GM12878 (cell line): ENCODE data around the gene DCC.

Experiments
- BCLAF1 ChIP-seq: fragments of 450-650 bp; IDR thresholded peaks from 2 replicates; pipeline ENCODE4 v1.6.1; 2017; ENCODE audit warnings: antibody characterized with exemption, mild to moderate bottlenecking, moderate library complexity
- E2F4 ChIP-seq: IDR thresholded peaks from 2 replicates; pipeline ENCODE4 v1.6.1; 2012; ENCODE audit warnings: low read depth, low read length, improper control_type of control experiment
- SUPT20H ChIP-seq: IDR thresholded peaks from 2 replicates; pipeline ENCODE4 v1.6.1; 2011; ENCODE audit warnings: low read depth, mild to moderate bottlenecking, low read length, moderate library complexity, borderline replicate concordance; ENCODE audit not compliant: control insufficient read depth
- SUZ12 ChIP-seq: fragments of 200-600 bp; sonication (generic); IDR thresholded peaks from one replicate; pipeline ENCODE4 v1.6.1; 2018; ENCODE audit warnings: antibody characterized with exemption, mild to moderate bottlenecking; ENCODE audit not compliant: unreplicated experiment
- TF ChIP-seq, protein P1 (sequence below), 3 experiments: IDR thresholded peaks in 2 of 3; conservative IDR thresholded peaks in 1 of 3; 2 replicates each; pipeline ENCODE4 v1.5.1; 2011; ENCODE audit warnings: low read depth in 3 of 3, low read length in 3 of 3, mild to moderate bottlenecking in 3 of 3, control low read depth in 2 of 3, moderate library complexity in 2 of 3, inconsistent platforms in 1 of 3, mixed read lengths in 1 of 3; ENCODE audit not compliant: control insufficient read depth in 2 of 3, insufficient read depth in 1 of 3; ENCODE audit errors: extremely low read depth in 1 of 3

- TF ChIP-seq SUPT20H, result no peak
- TF ChIP-seq E2F4, result no peak
- TF ChIP-seq, protein P1, sequence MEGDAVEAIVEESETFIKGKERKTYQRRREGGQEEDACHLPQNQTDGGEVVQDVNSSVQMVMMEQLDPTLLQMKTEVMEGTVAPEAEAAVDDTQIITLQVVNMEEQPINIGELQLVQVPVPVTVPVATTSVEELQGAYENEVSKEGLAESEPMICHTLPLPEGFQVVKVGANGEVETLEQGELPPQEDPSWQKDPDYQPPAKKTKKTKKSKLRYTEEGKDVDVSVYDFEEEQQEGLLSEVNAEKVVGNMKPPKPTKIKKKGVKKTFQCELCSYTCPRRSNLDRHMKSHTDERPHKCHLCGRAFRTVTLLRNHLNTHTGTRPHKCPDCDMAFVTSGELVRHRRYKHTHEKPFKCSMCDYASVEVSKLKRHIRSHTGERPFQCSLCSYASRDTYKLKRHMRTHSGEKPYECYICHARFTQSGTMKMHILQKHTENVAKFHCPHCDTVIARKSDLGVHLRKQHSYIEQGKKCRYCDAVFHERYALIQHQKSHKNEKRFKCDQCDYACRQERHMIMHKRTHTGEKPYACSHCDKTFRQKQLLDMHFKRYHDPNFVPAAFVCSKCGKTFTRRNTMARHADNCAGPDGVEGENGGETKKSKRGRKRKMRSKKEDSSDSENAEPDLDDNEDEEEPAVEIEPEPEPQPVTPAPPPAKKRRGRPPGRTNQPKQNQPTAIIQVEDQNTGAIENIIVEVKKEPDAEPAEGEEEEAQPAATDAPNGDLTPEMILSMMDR (IDR thresholded peaks at IDR 0.05 in 2 of 3, conservative IDR thresholded peaks at IDR 0.05 in 1 of 3; ENCODE audit: control insufficient read depth in 2 of 3, extremely low read depth in 1 of 3, insufficient read depth in 1 of 3, low read depth in 3 of 3, low read length in 3 of 3), result no peak
- no peak for TF ChIP-seq BCLAF1
- TF ChIP-seq SUZ12, result no peak
These were observed 2.5 kb downstream of the DCC start for GRCh38 chr18:52342456-52342855.
